Measurements from ENCODE around the gene TNS3. TPM values are rescaled to one million over a fixed set of nuclear protein-coding genes. Genes with fewer than 3 reads are reported as not detected.

The TNS3 gene
- total RNA-seq, 1 donor from 2014 or later = 168 TPM

GRCh38 chr7:47551668-47552440 is 30.1 kb downstream of the TNS3 start:
- no peak for TF ChIP-seq CTCF (IDR thresholded peaks at IDR 0.05)
- DNase-seq = no peak
- H3K4me3 ChIP-seq = no peak overlapping the region
- no peak for ATAC-seq
- intact Hi-C loops (cut with DNase I) = no loop called here
- peak overlapping the region; percentile 11 for H3K27ac ChIP-seq
- H3K27me3 ChIP-seq = no peaks in the 10 kb centered on the region
- no peaks in the 10 kb centered on the region for H3K36me3 ChIP-seq
- no peaks in the 10 kb centered on the region for H3K9me3 ChIP-seq
- H3K4me1 ChIP-seq = peaks cover 20% of the 10 kb centered on the region

DNA sequence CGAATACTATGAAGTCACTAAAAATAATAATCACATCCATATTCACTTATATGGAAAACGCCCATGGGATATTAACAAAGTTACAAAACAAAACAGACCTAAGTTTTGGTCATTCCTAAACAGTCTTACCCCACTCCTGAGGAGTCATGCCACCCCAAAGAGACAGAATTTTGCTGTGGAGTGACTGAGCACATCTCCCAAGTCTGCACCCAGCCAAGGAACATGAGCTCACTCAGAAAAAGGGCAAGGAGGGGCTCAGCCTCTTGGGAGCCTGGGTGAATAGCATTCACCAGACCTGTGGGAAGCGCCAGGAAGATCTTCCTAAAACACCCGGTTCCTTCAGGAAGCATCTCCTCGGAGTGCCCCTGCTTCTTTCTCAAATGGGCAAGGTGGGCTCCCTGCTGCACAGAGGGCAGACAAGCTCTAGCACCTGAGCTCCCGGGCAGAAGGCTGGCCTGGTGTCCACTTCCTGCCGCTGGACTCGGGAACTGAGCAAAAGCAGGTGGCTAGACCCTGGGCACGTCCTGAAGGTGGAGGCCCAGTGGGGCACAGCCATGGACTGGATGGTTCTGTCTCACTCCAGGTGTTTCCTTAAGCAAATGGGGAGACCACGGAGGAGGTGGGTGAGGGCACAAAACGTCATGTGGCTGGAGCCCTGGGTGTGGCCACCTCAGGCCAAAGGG is 31.0 kb downstream of the TNS3 start:
- Histone ChIP-seq H3K4me1 (peaks cover 15% of the 10 kb centered on the region), H3K27ac (no peak overlapping the region), H3K27me3 (no peaks in the 10 kb centered on the region), H3K36me3 (no peaks in the 10 kb centered on the region), H3K4me3 (no peak overlapping the region), H3K9me3 (no peaks in the 10 kb centered on the region)
- TF ChIP-seq CTCF (IDR thresholded peaks at IDR 0.05) = no peak
- no peak for ATAC-seq
- no peak for DNase-seq
- intact Hi-C loops (cut with DNase I) = no loop called here

DNA sequence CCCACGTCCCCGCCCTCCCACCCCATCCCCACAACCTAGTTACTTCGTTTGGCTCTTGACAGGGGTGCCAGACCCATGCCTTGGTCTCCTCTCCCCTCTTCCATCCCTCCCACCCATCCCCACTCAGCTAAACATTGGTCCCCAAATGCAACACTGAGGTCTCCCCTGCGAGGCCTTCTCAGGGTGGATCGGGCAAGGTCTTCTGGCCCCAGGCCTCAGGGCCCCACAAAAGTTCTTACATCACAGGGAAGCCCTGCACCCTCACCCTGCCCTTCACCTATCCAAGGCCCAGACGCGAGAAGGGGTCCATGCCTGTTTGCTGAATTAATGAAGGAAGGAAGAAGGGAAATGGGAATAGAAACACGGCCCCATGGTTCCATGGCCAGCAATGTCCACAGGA is 32.0 kb downstream of the TNS3 start:
- no peak overlapping the region for H3K4me3 ChIP-seq
- no peak overlapping the region for H3K27ac ChIP-seq
- no peak for DNase-seq
- no peak for TF ChIP-seq CTCF (IDR thresholded peaks at IDR 0.05)
- intact Hi-C loops (cut with DNase I) = no loop called here
- ATAC-seq = no peak
- peaks cover 15% of the 10 kb centered on the region for H3K4me1 ChIP-seq
- no peaks in the 10 kb centered on the region for H3K9me3 ChIP-seq
- H3K36me3 ChIP-seq = no peaks in the 10 kb centered on the region
- H3K27me3 ChIP-seq = no peaks in the 10 kb centered on the region

- Histone ChIP-seq H3K27ac (no peak overlapping the region), H3K9me3 (no peaks in the 10 kb centered on the region), H3K36me3 (no peaks in the 10 kb centered on the region), H3K4me3 (no peak overlapping the region), H3K4me1 (peaks cover 18% of the 10 kb centered on the region), H3K27me3 (no peaks in the 10 kb centered on the region)
- no peak for TF ChIP-seq CTCF (IDR thresholded peaks at IDR 0.05)
- intact Hi-C loops (cut with DNase I) = no loop called here
- ATAC-seq (no peak), DNase-seq (no peak)
These were observed 32.5 kb downstream of the TNS3 start for GRCh38 chr7:47549397-47549796.

GRCh38 chr7:47548546-47548945 is 33.4 kb downstream of the TNS3 start:
- no peaks in the 10 kb centered on the region for H3K36me3 ChIP-seq
- H3K27me3 ChIP-seq = no peaks in the 10 kb centered on the region
- H3K4me1 ChIP-seq = peaks cover 24% of the 10 kb centered on the region
- no peak overlapping the region for H3K4me3 ChIP-seq
- H3K9me3 ChIP-seq = no peaks in the 10 kb centered on the region
- no peak overlapping the region for H3K27ac ChIP-seq
- TF ChIP-seq CTCF (IDR thresholded peaks at IDR 0.05) = no peak
- ATAC-seq (no peak), DNase-seq (no peak)
- intact Hi-C loops (cut with DNase I) = no loop called here
